ENCODE results near the gene CRYM. TPM values are rescaled to one million over a fixed set of nuclear protein-coding genes. Genes with fewer than 3 reads are reported as not detected.
"Not testable (repeated sequence)": the region's sequence is repeated elsewhere in the genome, so short reads cannot be mapped to it uniquely, and the experiment has no call there.

CRYM gene
- total RNA-seq (ENCODE audit: unreplicated experiment), result 3.7 TPM
- long read RNA-seq, partial matches to known transcripts, result 1 of 2 reads
- long read RNA-seq, other reads (novel, unspliced or antisense), result 1 of 2 reads

DNA sequence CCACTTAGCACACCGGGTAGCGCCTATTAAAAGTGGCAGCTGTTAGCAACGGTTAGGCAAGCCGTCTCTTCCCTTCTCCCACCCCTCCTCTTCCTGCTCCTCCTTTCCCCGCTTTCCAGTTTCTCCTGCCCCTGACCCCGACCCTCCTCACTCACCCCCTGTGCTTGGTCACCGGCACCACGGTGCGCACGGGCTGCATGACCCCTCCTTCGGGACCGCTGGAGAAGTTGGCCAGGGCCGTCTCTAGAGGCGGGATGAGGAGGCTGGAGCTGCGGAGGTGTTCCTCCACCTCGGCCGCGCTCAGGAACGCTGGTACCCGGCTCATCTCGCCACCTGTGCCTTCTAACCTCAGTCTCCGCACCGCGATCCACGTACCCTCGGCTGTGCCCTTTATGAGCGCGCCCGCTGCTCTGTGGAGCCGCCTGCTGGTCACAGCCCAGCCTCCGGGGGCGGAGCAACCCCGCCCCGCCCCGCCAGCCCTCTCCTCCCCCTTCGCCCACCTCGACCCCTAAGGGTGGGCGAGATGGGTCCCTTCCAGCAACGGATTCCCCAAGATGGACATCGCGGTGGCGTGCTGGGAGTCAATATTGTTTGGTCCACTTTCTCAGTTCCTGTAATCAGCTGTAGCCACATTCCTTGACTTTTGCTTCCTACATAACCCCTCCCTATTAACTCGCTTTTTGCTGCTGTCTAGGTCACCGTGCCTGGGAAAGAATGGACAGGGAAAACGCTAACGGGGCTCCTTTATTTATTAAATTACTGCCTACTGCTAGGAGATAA lies at the start of gene CRYM:
TSS of gene CRYM (minus strand) at position 364 of the 780 bp plus-strand sequence. CDS start at position 325, 39 bp downstream.
- Mint-ChIP-seq H3K4me1 (ENCODE audit: unreplicated experiment) (no peaks in the 10 kb centered on the region), H3K27ac (ENCODE audit: unreplicated experiment) (no peak within 1 kb of the TSS), H3K4me3 (ENCODE audit: unreplicated experiment) (peak within 1 kb of the TSS; percentile 84), H3K9me3 (ENCODE audit: unreplicated experiment) (no peaks in the 10 kb centered on the region), H3K27me3 (ENCODE audit: unreplicated experiment) (peaks cover 5% of the 10 kb centered on the region), H3K36me3 (ENCODE audit: low read depth, unreplicated experiment) (no peaks in the 10 kb centered on the region)
- TF ChIP-seq, protein P1, sequence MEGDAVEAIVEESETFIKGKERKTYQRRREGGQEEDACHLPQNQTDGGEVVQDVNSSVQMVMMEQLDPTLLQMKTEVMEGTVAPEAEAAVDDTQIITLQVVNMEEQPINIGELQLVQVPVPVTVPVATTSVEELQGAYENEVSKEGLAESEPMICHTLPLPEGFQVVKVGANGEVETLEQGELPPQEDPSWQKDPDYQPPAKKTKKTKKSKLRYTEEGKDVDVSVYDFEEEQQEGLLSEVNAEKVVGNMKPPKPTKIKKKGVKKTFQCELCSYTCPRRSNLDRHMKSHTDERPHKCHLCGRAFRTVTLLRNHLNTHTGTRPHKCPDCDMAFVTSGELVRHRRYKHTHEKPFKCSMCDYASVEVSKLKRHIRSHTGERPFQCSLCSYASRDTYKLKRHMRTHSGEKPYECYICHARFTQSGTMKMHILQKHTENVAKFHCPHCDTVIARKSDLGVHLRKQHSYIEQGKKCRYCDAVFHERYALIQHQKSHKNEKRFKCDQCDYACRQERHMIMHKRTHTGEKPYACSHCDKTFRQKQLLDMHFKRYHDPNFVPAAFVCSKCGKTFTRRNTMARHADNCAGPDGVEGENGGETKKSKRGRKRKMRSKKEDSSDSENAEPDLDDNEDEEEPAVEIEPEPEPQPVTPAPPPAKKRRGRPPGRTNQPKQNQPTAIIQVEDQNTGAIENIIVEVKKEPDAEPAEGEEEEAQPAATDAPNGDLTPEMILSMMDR (IDR thresholded peaks at IDR 0.05; ENCODE audit: unreplicated experiment), result peak; percentile 84
- DNase-seq (ENCODE audit: low spot score), result peak; percentile 76

DNA sequence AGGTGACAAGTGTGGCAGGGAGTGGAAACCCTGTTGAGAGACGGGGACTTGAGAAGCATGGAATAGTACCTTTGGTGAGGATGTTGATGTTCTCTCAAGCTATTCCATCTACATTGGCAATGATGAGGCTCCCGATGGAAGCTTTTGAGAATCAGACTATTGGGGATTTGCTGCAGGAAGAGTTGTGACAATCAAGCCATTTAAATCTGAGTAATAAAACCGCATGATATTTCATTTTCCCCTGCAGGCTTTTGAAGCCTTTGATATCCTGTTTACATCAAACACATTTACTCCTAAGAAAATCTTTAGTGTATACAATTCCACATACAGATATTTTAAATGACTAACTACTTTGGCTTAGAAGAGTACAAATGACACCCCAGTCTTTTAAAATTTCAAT lies 49.0 kb upstream of the CRYM start:
- TF ChIP-seq, protein P1 (IDR thresholded peaks at IDR 0.05; ENCODE audit: unreplicated experiment), result no peak
- H3K9me3 Mint-ChIP-seq (ENCODE audit: unreplicated experiment), result no peaks in the 10 kb centered on the region
- no peak for DNase-seq (ENCODE audit: low spot score)
- no peaks in the 10 kb centered on the region for H3K27me3 Mint-ChIP-seq (ENCODE audit: unreplicated experiment)
- H3K27ac Mint-ChIP-seq (ENCODE audit: unreplicated experiment), result no peak overlapping the region
- H3K4me3 Mint-ChIP-seq (ENCODE audit: unreplicated experiment), result no peak overlapping the region
- H3K36me3 Mint-ChIP-seq (ENCODE audit: low read depth, unreplicated experiment), result peaks cover 6% of the 10 kb centered on the region
- H3K4me1 Mint-ChIP-seq (ENCODE audit: unreplicated experiment), result no peaks in the 10 kb centered on the region

DNA sequence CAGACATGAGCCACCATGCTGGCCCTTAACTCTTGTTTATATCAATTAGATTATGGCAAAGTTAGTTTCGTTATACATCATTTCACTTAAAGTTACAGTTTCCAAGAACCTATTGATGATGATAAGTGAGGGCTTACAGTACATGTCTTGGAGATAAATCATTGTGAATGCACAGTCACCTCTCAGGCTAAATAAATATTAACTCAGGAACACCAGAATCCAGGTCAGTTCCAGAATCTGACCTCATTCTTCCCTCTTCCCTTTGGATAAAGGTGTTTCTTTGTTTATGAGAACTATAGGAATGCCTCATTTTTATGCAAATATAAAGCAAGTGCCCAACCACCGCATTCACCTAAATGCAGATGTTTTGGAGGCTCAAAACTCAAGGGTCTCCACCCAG lies 48.4 kb upstream of the CRYM start:
- Mint-ChIP-seq H3K27me3 (ENCODE audit: unreplicated experiment) (no peaks in the 10 kb centered on the region), H3K9me3 (ENCODE audit: unreplicated experiment) (no peaks in the 10 kb centered on the region), H3K36me3 (ENCODE audit: low read depth, unreplicated experiment) (peaks cover 6% of the 10 kb centered on the region), H3K4me1 (ENCODE audit: unreplicated experiment) (no peaks in the 10 kb centered on the region), H3K4me3 (ENCODE audit: unreplicated experiment) (no peak overlapping the region), H3K27ac (ENCODE audit: unreplicated experiment) (no peak overlapping the region)
- DNase-seq (ENCODE audit: low spot score), result no peak
- TF ChIP-seq, protein P1 (IDR thresholded peaks at IDR 0.05; ENCODE audit: unreplicated experiment), result no peak

DNA sequence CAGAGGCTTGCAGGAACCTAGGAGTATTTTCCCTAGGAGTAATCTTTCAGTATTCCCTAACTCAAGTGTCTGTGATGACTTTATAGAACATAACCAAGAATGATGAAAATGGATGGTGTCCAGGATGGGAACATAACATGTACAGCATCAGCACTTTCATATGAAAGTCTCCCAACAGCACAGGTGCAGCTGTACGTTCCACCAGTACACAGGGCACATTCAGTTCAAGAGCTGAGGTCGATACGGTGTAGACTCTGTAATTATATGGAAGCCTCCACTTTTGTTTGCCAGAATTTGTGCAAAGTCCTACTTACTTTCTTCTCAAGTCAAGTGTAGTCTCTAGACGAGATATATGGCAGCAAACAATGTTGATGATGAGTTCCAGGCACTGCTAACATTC lies 46.2 kb upstream of the CRYM start:
- TF ChIP-seq, protein P1 (IDR thresholded peaks at IDR 0.05; ENCODE audit: unreplicated experiment), result no peak
- H3K9me3 Mint-ChIP-seq (ENCODE audit: unreplicated experiment), result no peaks in the 10 kb centered on the region
- no peak overlapping the region for H3K27ac Mint-ChIP-seq (ENCODE audit: unreplicated experiment)
- no peaks in the 10 kb centered on the region for H3K27me3 Mint-ChIP-seq (ENCODE audit: unreplicated experiment)
- DNase-seq (ENCODE audit: low spot score), result no peak
- H3K4me1 Mint-ChIP-seq (ENCODE audit: unreplicated experiment), result no peaks in the 10 kb centered on the region
- H3K4me3 Mint-ChIP-seq (ENCODE audit: unreplicated experiment), result no peak overlapping the region
- H3K36me3 Mint-ChIP-seq (ENCODE audit: low read depth, unreplicated experiment), result peaks cover 6% of the 10 kb centered on the region

DNA sequence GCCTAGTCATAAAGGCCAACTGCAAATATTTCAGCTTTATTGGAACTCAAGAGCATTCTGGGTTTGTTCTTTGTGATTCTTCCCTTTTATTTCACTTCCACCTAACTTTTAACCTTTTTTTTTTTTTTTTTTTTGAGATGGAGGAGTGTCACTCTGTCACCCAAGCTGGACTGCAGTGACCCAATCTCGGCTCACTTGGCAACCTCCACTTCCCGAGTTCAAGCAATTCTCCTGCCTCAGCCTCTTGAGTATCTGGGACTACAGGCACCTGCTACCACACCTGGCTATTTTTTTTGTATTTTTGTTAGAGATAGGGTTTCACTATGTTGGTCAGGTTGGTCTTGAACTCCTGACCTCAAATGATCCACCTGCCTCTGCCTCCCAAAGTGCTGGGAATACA lies 44.2 kb upstream of the CRYM start:
- H3K4me3 Mint-ChIP-seq (ENCODE audit: unreplicated experiment); H3K36me3 Mint-ChIP-seq (ENCODE audit: low read depth, unreplicated experiment); H3K27ac Mint-ChIP-seq (ENCODE audit: unreplicated experiment); H3K9me3 Mint-ChIP-seq (ENCODE audit: unreplicated experiment); H3K4me1 Mint-ChIP-seq (ENCODE audit: unreplicated experiment); H3K27me3 Mint-ChIP-seq (ENCODE audit: unreplicated experiment); DNase-seq (ENCODE audit: low spot score): not testable (repeated sequence)
